Measurements from ENCODE around the gene RAPGEF5.
"Not testable (repeated sequence)": the region's sequence is repeated elsewhere in the genome, so short reads cannot be mapped to it uniquely, and the experiment has no call there.

- TF ChIP-seq EZH2 (IDR thresholded peaks at IDR 0.05; ENCODE audit: insufficient read depth, poor library complexity, severe bottlenecking); EZH2phosphoT487 (IDR thresholded peaks at IDR 0.05; ENCODE audit: insufficient read depth, low read depth): not testable (repeated sequence)
These were observed 278.1 kb downstream of the RAPGEF5 start for GRCh38 chr7:22078872-22079271.
